ENCODE measurements around the gene KRT16. TPM values are rescaled to one million over a fixed set of nuclear protein-coding genes. Genes with fewer than 3 reads are reported as not detected.

The KRT16 gene
- total RNA-seq, 4 donors from 2014 or later = 65.7 to 772 (median 341) TPM

DNA sequence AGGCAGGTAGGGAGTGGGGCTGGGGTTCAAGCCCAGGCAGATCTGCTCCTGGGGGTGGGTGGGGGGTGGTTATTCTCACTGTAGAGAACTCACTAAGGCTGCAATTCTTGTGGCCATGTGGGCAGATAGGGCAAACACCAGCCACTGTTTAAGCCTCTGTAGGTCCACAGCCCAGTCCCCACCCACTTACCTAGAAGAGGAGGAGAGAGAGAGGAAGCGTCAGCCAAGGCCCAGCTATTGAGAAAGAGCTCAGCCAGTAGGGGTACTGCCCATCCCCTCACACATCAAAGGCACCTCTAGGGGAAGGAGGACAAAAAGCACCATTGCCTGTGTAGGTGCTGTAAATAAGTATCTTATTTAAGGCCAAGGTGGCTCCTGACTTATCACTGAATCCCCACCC lies 12.9 kb downstream of the KRT16 start:
- Histone ChIP-seq H3K4me3 (no peak overlapping the region), H3K36me3 (no peaks in the 10 kb centered on the region), H3K27ac (no peak overlapping the region), H3K4me1 (no peaks in the 10 kb centered on the region), H3K27me3 (peaks cover 7% of the 10 kb centered on the region), H3K9me3 (no peaks in the 10 kb centered on the region)
- WGBS = 82% methylated on average over 1 of the region's 1 CpG
- no peak for DNase-seq (ENCODE audit: low spot score in 2 of 2)
- TF ChIP-seq POLR2AphosphoS5 (IDR thresholded peaks at IDR 0.05) (no peak), POLR2A (IDR thresholded peaks at IDR 0.05) (no peak), EP300 (IDR thresholded peaks at IDR 0.05) (no peak)
- TF ChIP-seq, protein P1, sequence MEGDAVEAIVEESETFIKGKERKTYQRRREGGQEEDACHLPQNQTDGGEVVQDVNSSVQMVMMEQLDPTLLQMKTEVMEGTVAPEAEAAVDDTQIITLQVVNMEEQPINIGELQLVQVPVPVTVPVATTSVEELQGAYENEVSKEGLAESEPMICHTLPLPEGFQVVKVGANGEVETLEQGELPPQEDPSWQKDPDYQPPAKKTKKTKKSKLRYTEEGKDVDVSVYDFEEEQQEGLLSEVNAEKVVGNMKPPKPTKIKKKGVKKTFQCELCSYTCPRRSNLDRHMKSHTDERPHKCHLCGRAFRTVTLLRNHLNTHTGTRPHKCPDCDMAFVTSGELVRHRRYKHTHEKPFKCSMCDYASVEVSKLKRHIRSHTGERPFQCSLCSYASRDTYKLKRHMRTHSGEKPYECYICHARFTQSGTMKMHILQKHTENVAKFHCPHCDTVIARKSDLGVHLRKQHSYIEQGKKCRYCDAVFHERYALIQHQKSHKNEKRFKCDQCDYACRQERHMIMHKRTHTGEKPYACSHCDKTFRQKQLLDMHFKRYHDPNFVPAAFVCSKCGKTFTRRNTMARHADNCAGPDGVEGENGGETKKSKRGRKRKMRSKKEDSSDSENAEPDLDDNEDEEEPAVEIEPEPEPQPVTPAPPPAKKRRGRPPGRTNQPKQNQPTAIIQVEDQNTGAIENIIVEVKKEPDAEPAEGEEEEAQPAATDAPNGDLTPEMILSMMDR (IDR thresholded peaks at IDR 0.05) = no peak

DNA sequence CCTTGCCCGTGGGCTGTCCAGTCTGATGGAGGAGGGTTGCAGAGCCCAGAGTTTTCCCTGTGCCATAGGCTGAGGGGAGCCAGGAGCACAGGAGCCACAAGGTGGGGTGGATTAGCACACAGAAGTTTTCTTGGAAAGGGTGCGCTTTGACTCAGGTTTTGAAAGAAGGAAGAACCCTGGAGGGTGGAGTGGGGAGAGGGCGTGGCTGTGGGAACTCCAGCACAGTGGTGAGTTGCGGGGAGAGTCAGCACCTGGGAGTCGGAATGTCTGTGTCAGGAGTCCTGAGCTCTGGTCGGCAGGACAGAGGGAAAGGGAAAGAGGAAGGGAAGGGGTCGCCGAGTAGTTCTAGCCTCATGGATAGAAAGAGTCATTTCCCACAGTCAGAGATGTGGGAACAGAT lies 17.0 kb downstream of the KRT16 start:
- no peak for TF ChIP-seq POLR2AphosphoS5 (IDR thresholded peaks at IDR 0.05)
- TF ChIP-seq POLR2A (IDR thresholded peaks at IDR 0.05) = no peak
- TF ChIP-seq, protein P1 (IDR thresholded peaks at IDR 0.05) = no peak
- TF ChIP-seq EP300 (IDR thresholded peaks at IDR 0.05) = no peak
- Histone ChIP-seq H3K4me1 (peaks cover 11% of the 10 kb centered on the region), H3K36me3 (no peaks in the 10 kb centered on the region), H3K9me3 (no peaks in the 10 kb centered on the region), H3K27ac (no peak overlapping the region), H3K27me3 (peaks cover 12% of the 10 kb centered on the region), H3K4me3 (no peak overlapping the region)
- 58% methylated on average over 8 of the region's 8 CpGs for WGBS
- no peak for DNase-seq (ENCODE audit: low spot score in 2 of 2)

DNA sequence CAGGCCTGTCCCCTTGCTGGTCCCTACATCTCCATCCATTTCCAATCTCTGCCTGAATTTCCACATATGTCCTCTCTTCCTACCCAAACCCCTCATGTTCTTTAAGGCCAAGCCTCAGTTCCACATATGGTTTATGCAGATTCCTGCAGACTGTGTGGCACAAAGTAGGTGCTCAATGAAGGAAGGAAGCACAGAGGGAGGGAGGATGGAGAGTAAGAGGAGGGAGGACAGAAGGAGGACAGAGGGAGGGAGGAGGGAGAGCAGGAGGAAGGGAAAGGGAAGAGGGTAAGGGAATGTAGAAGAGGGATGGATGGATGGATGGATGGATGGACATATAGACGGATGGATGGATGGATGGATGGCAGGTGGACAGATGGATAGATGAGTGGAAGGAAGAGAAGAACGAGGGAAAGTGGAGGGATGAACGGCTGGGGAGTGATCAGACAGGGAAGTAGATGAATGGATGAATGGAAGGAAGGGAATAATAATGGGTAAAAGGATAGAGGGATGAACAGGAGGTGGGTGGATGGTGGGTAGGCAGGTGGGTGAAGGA lies 18.1 kb downstream of the KRT16 start:
- no peak overlapping the region for H3K27ac ChIP-seq
- no peak for DNase-seq (ENCODE audit: low spot score in 2 of 2)
- TF ChIP-seq POLR2AphosphoS5 (IDR thresholded peaks at IDR 0.05) (no peak), EP300 (IDR thresholded peaks at IDR 0.05) (no peak), POLR2A (IDR thresholded peaks at IDR 0.05) (no peak)
- TF ChIP-seq, protein P1 (IDR thresholded peaks at IDR 0.05) = no peak
- H3K4me3 ChIP-seq = no peak overlapping the region
- peaks cover 12% of the 10 kb centered on the region for H3K27me3 ChIP-seq
- H3K9me3 ChIP-seq = no peaks in the 10 kb centered on the region
- H3K36me3 ChIP-seq = no peaks in the 10 kb centered on the region
- peaks cover 14% of the 10 kb centered on the region for H3K4me1 ChIP-seq
- WGBS = 84% methylated on average over 3 of the region's 3 CpGs

DNA sequence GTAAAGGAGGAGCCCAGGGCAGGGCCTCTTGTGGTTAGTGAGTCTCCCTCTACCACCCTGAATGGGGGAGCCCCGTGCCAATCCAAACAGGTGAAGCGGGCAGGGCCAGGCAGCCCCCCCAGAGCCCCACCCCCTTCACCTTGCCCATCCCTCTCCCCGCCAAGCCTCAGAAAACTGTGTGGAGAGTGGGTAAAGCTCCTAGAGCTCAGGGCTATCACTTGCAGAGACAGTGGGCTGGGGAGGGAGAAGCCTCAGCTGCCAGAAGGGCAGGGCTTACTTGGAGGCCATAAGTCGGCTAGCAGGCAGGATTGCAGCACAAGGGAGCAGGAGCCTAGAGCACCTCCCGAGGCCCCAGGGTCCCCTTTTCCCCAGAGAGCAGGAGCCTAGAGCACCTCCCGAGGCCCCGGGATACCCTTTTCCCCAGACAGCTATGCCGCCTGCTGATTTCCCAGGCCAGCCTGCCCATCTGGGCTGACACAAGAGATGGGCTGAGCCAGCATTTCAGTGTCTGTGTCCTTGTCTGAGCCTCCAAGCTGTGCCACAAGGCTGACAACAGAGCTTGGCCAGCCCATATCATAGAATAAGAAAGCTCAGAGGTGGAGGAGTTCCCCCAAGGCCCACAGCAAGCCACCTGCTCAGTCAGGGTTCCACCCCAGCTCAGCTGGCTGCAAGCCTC lies 19.1 kb downstream of the KRT16 start:
- Histone ChIP-seq H3K27me3 (peaks cover 12% of the 10 kb centered on the region), H3K9me3 (no peaks in the 10 kb centered on the region), H3K36me3 (no peaks in the 10 kb centered on the region), H3K4me3 (no peak overlapping the region), H3K27ac (no peak overlapping the region), H3K4me1 (peaks cover 21% of the 10 kb centered on the region)
- TF ChIP-seq EP300 (IDR thresholded peaks at IDR 0.05) (no peak), POLR2A (IDR thresholded peaks at IDR 0.05) (no peak), POLR2AphosphoS5 (IDR thresholded peaks at IDR 0.05) (no peak)
- TF ChIP-seq, protein P1 (IDR thresholded peaks at IDR 0.05) = no peak
- WGBS = 63% methylated on average over 3 of the region's 8 CpGs
- DNase-seq (ENCODE audit: low spot score in 2 of 2) = no peak

DNA sequence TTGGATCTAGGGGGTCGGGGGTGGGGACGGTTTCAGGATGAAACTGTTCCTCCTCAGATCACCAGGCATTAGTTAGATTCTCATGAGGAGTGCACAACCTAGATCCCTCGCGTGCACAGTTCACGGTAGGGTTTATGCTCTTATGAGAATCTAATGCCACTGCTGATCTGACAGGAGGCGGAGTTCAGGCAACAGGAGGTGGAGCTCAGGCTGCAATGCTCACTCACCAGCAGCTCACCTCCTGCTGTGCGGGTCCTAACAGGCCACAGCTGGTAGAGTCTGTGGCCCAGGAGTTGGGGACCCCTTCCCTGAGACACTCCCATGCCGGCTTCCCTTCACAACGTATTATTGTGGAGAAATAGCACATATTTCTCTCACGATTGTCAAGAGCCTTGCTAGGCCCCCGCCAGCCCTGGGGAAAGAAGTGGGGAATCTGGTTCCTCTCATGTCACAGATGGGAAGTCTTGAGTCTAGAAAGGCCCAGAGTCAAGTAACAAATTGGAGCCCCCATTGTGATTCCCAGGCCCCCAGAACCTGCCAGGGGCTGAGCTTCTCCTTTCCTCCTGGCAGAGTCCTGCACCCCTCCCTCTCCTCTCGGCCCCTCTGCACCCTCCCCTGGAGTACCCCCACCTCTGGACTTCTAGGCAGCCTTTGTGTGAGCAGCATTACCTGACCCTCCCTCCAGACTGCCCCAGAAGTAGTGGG lies 19.8 kb downstream of the KRT16 start:
- Histone ChIP-seq H3K4me1 (peaks cover 26% of the 10 kb centered on the region), H3K9me3 (no peaks in the 10 kb centered on the region), H3K4me3 (no peak overlapping the region), H3K27me3 (peaks cover 12% of the 10 kb centered on the region), H3K27ac (no peak overlapping the region), H3K36me3 (no peaks in the 10 kb centered on the region)
- DNase-seq (ENCODE audit: low spot score in 2 of 2) = no peak
- 90% methylated on average over 8 of the region's 12 CpGs for WGBS
- TF ChIP-seq EP300 (IDR thresholded peaks at IDR 0.05) (no peak), POLR2A (IDR thresholded peaks at IDR 0.05) (no peak), POLR2AphosphoS5 (IDR thresholded peaks at IDR 0.05) (no peak)
- TF ChIP-seq, protein P1 (IDR thresholded peaks at IDR 0.05) = no peak
